IPS-18a (cell line): ENCODE data around the gene VENTX.

Source experiments
- H3K27ac ChIP-seq: one replicate; pipeline ENCODE4 v1.5.1; 2013; ENCODE audit warnings: low read length
- H3K27me3 ChIP-seq: one replicate; pipeline ENCODE4 v1.6.1; 2013; ENCODE audit warnings: mild to moderate bottlenecking, low read length; ENCODE audit not compliant: control insufficient read depth, insufficient read depth
- H3K36me3 ChIP-seq: one replicate; pipeline ENCODE4 v1.6.1; 2013; ENCODE audit warnings: low read depth, low read length; ENCODE audit not compliant: control insufficient read depth
- H3K4me1 ChIP-seq: one replicate; pipeline ENCODE4 v1.6.1; 2013; ENCODE audit warnings: low read depth, low read length; ENCODE audit not compliant: control insufficient read depth
- H3K4me3 ChIP-seq: one replicate; pipeline ENCODE4 v1.5.1; 2013; ENCODE audit warnings: low read length
- H3K9ac ChIP-seq: one replicate; pipeline ENCODE4 v1.6.1; 2013; ENCODE audit warnings: mild to moderate bottlenecking, low read length, moderate library complexity
- H3K9me3 ChIP-seq: one replicate; pipeline ENCODE4 v1.6.1; 2013; ENCODE audit warnings: low read depth, low read length; ENCODE audit not compliant: control insufficient read depth

VENTX gene

GRCh38 chr10:133237588-133238465 is at the start of gene VENTX:
Gene VENTX (plus strand): TSS chr10:133237855. CDS start chr10:133237915, 60 bp downstream.
- H3K27me3 ChIP-seq, result peaks cover 65% of the 10 kb centered on the region
- H3K4me3 ChIP-seq, result peak within 1 kb of the TSS; percentile 39
- peaks cover 7% of the 10 kb centered on the region for H3K4me1 ChIP-seq
- H3K36me3 ChIP-seq, result no peaks in the 10 kb centered on the region
- no peak within 1 kb of the TSS for H3K27ac ChIP-seq
- H3K9me3 ChIP-seq, result no peaks in the 10 kb centered on the region
- peak within 1 kb of the TSS; percentile 13 for H3K9ac ChIP-seq

GRCh38 chr10:133187906-133188681 is 49.6 kb upstream of the VENTX start:
- no peak overlapping the region for H3K9ac ChIP-seq
- no peaks in the 10 kb centered on the region for H3K36me3 ChIP-seq
- H3K27ac ChIP-seq, result no peak overlapping the region
- H3K27me3 ChIP-seq, result no peaks in the 10 kb centered on the region
- no peaks in the 10 kb centered on the region for H3K4me1 ChIP-seq
- no peak overlapping the region for H3K4me3 ChIP-seq
- H3K9me3 ChIP-seq, result peaks cover 4% of the 10 kb centered on the region

GRCh38 chr10:133189256-133189655 is 48.4 kb upstream of the VENTX start:
- Histone ChIP-seq H3K27me3 (no peaks in the 10 kb centered on the region), H3K4me3 (no peak overlapping the region), H3K27ac (no peak overlapping the region), H3K36me3 (no peaks in the 10 kb centered on the region), H3K9me3 (peaks cover 4% of the 10 kb centered on the region), H3K4me1 (no peaks in the 10 kb centered on the region), H3K9ac (no peak overlapping the region)

GRCh38 chr10:133189726-133190125 is 47.9 kb upstream of the VENTX start:
- H3K9ac ChIP-seq, result no peak overlapping the region
- peaks cover 4% of the 10 kb centered on the region for H3K9me3 ChIP-seq
- no peak overlapping the region for H3K4me3 ChIP-seq
- H3K4me1 ChIP-seq, result no peaks in the 10 kb centered on the region
- no peak overlapping the region for H3K27ac ChIP-seq
- no peaks in the 10 kb centered on the region for H3K27me3 ChIP-seq
- H3K36me3 ChIP-seq, result no peaks in the 10 kb centered on the region

- Histone ChIP-seq H3K4me3 (no peak overlapping the region), H3K27me3 (no peaks in the 10 kb centered on the region), H3K9ac (no peak overlapping the region)
Observed at GRCh38 chr10:133190225-133190624, 47.4 kb upstream of the VENTX start.

GRCh38 chr10:133191651-133192050 is 46.0 kb upstream of the VENTX start:
- H3K9ac ChIP-seq, result no peak overlapping the region
- H3K27me3 ChIP-seq, result no peaks in the 10 kb centered on the region
- peaks cover 4% of the 10 kb centered on the region for H3K9me3 ChIP-seq
- H3K4me1 ChIP-seq, result no peaks in the 10 kb centered on the region
- H3K4me3 ChIP-seq, result no peak overlapping the region
- H3K27ac ChIP-seq, result no peak overlapping the region
- H3K36me3 ChIP-seq, result no peaks in the 10 kb centered on the region

More at GRCh38 chr10:133190225-133190624, 47.4 kb upstream of the VENTX start:
- no peaks in the 10 kb centered on the region for H3K4me1 ChIP-seq
- H3K27ac ChIP-seq, result no peak overlapping the region
- H3K9me3 ChIP-seq, result peaks cover 4% of the 10 kb centered on the region
- no peaks in the 10 kb centered on the region for H3K36me3 ChIP-seq

GRCh38 chr10:133194151-133194550 is 43.5 kb upstream of the VENTX start:
- no peak overlapping the region for H3K4me3 ChIP-seq
- no peaks in the 10 kb centered on the region for H3K36me3 ChIP-seq
- no peak overlapping the region for H3K27ac ChIP-seq
- H3K27me3 ChIP-seq, result no peaks in the 10 kb centered on the region
- peaks cover 4% of the 10 kb centered on the region for H3K9me3 ChIP-seq
- no peaks in the 10 kb centered on the region for H3K4me1 ChIP-seq
- no peak overlapping the region for H3K9ac ChIP-seq

- no peaks in the 10 kb centered on the region for H3K36me3 ChIP-seq
- H3K9me3 ChIP-seq, result peaks cover 4% of the 10 kb centered on the region
- no peaks in the 10 kb centered on the region for H3K4me1 ChIP-seq
- no peak overlapping the region for H3K27ac ChIP-seq
- no peaks in the 10 kb centered on the region for H3K27me3 ChIP-seq
- no peak overlapping the region for H3K9ac ChIP-seq
- H3K4me3 ChIP-seq, result no peak overlapping the region
Observed at GRCh38 chr10:133195096-133195495, 42.6 kb upstream of the VENTX start.

GRCh38 chr10:133195611-133196010 is 42.0 kb upstream of the VENTX start:
- Histone ChIP-seq H3K27me3 (no peaks in the 10 kb centered on the region), H3K36me3 (no peaks in the 10 kb centered on the region), H3K27ac (no peak overlapping the region), H3K4me3 (no peak overlapping the region), H3K4me1 (no peaks in the 10 kb centered on the region), H3K9ac (no peak overlapping the region), H3K9me3 (peaks cover 4% of the 10 kb centered on the region)

- Histone ChIP-seq H3K4me1 (no peaks in the 10 kb centered on the region), H3K9ac (no peak overlapping the region)
Observed at GRCh38 chr10:133196221-133196915, 41.3 kb upstream of the VENTX start.

More at GRCh38 chr10:133196221-133196915, 41.3 kb upstream of the VENTX start:
- Histone ChIP-seq H3K9me3 (peaks cover 4% of the 10 kb centered on the region), H3K4me3 (no peak overlapping the region), H3K27ac (no peak overlapping the region), H3K36me3 (no peaks in the 10 kb centered on the region), H3K27me3 (no peaks in the 10 kb centered on the region)
